GM19099 (cell line): ENCODE measurements around the gene GGNBP2.

Source experiments
- POLR2A ChIP-seq: IDR thresholded peaks from 3 replicates; pipeline ENCODE4 v1.6.1; 2011; ENCODE audit warnings: low read depth; ENCODE audit not compliant: insufficient read length; ENCODE audit errors: extremely low read depth

Gene GGNBP2

DNA sequence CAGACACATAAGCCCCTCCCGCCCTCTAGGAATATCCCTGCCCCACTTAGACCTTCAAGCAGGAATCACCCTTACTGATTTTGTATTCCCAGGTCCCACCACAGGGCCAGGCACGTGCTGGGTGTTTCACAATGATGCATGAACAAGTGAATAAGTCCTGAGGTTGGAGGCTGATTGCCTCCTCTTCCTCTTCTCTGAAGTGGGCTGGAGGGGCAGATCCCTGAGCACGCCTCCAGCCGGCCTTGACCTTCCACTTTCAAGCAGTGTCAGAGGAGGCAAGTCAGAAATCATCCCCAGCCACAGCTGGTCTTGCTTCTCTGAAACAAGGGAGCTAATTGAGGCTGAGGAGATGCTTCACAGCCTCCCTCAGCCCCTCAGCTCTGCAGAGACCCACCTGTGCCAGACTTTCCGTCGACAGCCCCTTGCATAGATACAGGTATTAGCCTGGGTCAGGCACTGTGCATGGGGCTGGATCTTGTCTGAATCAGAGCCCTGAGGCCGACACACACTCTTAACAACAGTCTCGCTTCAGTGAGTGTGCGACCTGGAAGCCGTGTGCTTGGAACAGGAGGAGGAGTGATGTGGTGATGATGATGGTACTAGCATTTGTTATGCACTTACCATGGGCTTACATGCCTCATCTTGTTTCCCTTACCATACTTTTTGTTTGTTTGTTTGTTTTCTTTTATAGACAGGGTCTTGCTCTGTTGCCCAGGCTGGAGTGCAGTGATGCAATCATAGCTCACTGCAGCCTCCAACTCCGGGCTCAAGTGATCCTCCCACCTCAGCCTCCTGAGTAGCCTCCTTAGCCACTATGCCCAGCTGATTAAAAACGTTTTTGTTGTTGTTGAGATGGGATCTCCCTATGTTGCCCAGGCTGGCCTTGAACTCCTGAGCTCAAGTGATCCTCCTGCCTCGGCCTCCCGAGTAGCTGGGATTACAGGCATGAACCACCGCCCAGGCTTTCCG lies 71.6 kb downstream of the GGNBP2 start:
- no peak for TF ChIP-seq POLR2A

DNA sequence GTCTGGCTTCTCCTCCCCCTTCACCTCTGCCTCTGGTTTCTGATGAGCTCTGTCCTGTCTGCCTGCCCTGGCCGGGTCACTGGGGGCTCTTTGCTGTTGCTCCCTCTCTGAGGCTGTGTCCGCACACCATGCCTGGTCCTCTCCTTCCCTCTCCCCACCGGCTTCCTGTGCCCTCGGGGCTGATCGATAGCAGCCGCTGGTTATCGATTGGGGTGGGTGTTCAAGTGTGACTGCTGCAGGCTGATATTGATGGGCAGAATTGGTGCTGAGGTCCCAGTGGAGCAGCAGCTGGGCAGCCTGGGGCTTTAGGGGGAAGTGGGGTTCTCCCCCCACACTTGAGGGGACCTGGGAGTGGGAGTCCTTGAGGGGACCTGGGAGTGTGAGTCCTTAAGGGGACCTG lies 73.1 kb downstream of the GGNBP2 start:
- no peak for TF ChIP-seq POLR2A

DNA sequence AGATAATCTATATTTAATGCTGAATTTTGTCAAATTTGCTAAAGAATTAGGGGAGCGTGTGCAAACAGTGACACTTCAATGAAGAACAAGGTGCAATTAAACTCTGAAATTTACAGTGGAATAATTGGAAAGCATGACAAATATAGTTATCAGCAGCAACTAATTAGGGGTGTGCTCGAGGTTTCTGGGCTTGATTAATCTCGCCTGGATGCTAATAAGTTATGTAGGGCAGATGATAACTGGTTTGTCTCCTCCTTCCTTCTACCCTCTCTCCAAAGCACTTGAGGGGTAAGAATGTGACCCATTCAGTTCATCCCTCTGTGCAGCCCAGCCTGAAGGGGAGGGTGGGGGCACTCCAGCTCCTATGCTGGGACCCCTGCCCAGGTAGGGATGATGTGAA lies 78.6 kb downstream of the GGNBP2 start:
- no peak for TF ChIP-seq POLR2A

DNA sequence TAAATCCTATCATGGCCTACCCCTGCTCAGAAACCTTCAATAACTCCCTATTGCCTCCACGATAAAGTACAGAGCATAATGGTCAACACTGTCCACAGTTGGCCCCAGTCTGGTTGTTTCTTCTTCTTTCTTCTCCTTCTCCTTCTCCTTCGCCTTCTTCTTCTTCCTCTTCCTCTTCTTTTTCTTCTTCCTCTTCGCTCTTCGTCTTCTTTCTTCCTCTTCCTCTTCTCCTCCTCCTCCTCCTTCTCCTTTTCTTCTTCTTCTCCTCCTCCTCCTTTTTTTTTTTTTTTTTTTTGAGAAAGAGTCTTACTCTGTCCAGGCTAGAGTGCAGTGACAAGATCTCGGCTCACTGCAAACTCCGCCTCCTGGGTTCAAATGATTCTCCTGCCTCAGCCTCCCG lies 80.5 kb downstream of the GGNBP2 start:
- TF ChIP-seq POLR2A: no peak

DNA sequence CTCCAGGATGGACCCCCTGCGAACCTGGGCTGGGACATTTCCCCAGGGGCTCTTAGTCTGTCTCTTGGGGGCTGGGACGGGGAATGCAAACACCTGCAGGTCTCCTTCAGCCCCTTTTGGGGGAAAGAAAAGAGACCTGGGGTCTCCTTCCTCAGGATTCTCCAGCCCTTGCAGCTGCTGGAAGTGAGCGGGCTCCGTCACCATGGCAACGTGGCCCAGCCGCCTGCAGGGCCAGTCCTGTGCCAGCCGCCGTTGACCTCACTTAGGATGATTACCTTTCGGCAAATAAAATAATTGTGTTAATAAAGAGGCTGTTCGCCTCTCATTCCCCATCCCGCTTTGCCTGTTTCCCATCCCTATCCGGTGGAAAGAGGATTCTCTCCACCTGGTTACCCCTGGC lies 82.4 kb downstream of the GGNBP2 start:
- no peak for TF ChIP-seq POLR2A

DNA sequence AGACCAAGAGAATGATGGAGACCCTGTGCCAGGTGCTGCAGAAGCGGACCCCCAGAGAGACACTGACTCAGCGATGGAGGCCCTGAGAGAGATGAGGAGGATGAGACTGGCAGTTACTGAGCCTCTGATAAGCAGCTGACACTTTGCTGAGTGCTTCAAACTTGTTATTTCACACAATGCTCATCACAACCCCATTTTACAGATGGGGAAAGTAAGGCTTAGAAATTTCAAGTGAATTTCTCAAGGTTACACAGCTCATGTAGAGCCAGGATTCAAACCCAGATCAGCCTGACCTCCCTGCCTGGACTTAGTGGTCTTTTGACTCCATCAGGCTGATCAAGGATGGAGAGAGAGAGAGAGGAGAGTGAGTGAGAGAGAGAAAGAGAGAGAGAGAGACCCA lies 83.9 kb downstream of the GGNBP2 start:
- no peak for TF ChIP-seq POLR2A

DNA sequence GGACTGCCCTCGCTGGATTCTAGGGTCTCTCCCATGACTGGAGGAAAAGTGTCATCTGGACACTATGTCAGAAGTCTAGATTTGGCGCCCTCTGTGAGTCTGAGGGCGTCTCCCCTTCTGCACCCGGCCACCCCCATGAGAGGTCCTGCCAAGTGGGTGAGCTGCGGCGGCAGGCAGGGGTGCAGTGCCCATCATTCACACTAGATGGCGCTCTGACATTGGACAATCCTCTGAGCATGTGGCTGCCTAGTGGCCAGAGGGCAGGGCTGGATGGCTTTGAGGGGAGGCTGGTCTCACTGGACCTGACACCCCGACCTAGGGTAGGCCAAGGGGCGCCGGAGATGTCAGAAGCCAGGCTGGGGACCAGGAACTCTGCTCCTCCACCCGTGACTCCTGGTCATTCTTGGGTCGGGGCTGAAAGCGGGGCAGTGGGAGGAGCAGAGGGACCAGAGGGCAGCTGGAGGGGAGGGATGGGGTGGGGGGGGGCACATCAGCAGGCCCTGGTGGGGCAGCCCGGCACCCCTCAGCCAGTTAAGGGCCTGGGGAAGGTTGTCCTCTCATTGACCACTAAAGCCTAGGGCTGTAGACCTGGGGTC lies 84.6 kb downstream of the GGNBP2 start:
- TF ChIP-seq POLR2A: no peak

DNA sequence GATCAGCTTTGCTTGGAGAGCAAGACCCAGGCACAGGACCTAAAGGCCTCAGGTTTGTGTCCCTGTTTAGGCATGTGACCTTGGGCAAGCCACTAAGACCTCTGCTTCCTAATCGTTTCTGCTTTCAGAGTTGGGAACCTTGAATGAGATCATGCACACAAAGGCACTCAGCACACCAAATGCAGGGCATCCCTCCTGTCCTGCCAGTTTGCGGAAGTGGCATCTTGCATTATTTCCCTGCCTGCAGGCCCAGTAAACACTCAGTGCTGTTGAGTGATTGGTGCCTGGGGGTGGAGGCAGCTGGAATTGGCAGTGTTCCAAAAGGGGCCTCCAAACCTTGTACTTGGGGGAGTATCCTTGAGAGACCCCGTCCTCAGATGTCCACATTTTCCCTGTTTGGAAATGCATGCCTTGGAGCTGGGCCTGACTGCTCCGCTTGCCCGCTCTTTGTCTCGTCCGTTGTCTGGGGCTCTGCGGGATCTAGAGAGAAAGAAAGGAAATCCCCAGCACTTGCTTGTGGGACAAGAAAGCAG lies 85.3 kb downstream of the GGNBP2 start:
- no peak for TF ChIP-seq POLR2A

DNA sequence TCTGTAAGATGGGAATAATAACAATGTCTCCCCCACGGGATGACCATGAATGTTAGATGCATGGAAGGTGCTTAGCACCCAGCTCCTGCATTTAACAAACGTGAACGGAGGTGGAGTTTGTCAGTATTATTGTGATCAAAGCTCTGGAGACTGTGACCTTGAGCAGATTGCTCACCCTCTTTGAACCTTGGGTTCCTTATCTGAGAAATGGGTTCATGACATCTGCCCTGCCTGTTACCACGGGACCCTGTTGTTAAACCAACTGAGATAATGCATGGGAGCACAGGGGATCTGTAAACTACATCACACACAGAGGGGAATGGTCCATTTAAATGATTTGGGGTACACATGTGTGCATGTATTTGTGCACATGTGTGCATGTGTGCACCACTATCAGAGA lies 86.3 kb downstream of the GGNBP2 start:
- TF ChIP-seq POLR2A: no peak

DNA sequence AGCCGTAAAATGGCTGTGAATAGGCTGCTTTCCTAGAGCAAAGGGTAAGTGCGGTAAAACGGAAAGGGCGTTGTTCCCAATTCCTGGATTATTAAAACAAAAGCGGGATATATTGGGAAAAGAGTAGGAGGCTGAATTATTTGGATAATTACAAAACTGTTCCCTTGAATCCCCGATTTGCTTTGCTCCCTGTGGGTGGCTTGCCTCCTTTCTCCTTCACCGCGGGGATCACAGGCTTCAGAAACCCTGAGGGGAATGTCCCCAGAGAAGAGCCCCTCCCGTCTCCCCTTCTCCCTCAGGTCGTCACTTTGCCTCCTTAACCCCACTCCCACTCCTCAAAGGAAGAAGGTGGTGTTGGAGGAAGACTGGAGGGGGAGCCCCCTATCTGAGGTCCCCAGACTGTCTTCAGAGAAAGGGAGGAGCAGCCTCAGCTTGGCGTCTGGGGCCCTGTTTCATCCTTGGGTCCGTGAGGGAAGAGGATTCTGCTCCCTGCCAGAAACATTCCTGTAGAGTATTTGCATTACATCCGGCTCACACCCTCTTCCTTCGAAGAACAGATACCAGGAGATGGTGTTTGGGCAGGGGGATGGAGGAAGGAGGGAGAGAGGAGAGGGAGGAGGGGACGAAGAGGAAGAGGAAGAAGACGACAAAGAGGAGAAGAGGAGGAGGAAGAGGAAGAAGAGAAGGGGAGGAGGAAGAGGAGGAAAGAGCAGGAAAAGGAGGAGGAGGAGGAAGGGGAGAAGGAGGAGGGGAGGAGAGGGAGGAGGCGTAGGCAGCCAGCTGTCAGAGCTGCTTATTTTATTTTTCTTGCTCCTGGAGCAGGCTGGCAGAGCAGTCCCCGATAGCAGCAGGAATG lies 88.4 kb downstream of the GGNBP2 start:
- TF ChIP-seq POLR2A: no peak
